DMS153 treated with DMSO at 0.1 percent for 48 hours (cell line): ENCODE results near the gene RNF207.
A peak's percentile ranks its signal among the peaks of the same experiment; 100 is the strongest.

ENCODE experiments used
- DNase-seq: peaks from one replicate; lab custom pipeline; 2025; ENCODE audit not compliant: unreplicated experiment; lab: John Stamatoyannopoulos, UW

The RNF207 gene

GRCh38 chr1:6205849-6206519 lies at the start of gene RNF207:
Gene RNF207, plus strand, starts transcription at chr1:6206119. Its CDS starts 417 bp downstream, at chr1:6206536.
- DNase-seq, result peak; percentile 21

GRCh38 chr1:6157132-6157527 lies 48.8 kb upstream of the RNF207 start:
- DNase-seq, result no peak

GRCh38 chr1:6157528-6158174 lies 48.3 kb upstream of the RNF207 start:
- peak; percentile 76 for DNase-seq

- DNase-seq, result no peak
Measured at GRCh38 chr1:6158181-6158580, 47.7 kb upstream of the RNF207 start.

- DNase-seq, result no peak
Measured at GRCh38 chr1:6162341-6162740, 43.6 kb upstream of the RNF207 start.

GRCh38 chr1:6162773-6163172 lies 43.1 kb upstream of the RNF207 start:
- peak; percentile 41 for DNase-seq

- DNase-seq, result no peak
Measured at GRCh38 chr1:6163191-6163972, 42.5 kb upstream of the RNF207 start.

- no peak for DNase-seq
Measured at GRCh38 chr1:6163973-6164617, 41.8 kb upstream of the RNF207 start.

- DNase-seq, result no peak
Measured at GRCh38 chr1:6165027-6165426, 40.9 kb upstream of the RNF207 start.

- DNase-seq, result no peak
Measured at GRCh38 chr1:6165441-6165985, 40.4 kb upstream of the RNF207 start.

- no peak for DNase-seq
Measured at GRCh38 chr1:6166221-6166620, 39.7 kb upstream of the RNF207 start.

GRCh38 chr1:6166655-6167390 lies 39.1 kb upstream of the RNF207 start:
- no peak for DNase-seq

- DNase-seq, result no peak
Measured at GRCh38 chr1:6167391-6168303, 38.3 kb upstream of the RNF207 start.

GRCh38 chr1:6168947-6169586 lies 36.9 kb upstream of the RNF207 start:
- DNase-seq, result no peak

- DNase-seq, result no peak
Measured at GRCh38 chr1:6170116-6170741, 35.7 kb upstream of the RNF207 start.

- DNase-seq, result no peak
Measured at GRCh38 chr1:6170742-6171201, 35.1 kb upstream of the RNF207 start.

GRCh38 chr1:6171548-6172124 lies 34.3 kb upstream of the RNF207 start:
- DNase-seq, result no peak

- DNase-seq, result no peak
Measured at GRCh38 chr1:6172549-6172948, 33.4 kb upstream of the RNF207 start.
